Measurements from ENCODE around the gene CCDC61.

CCDC61 gene

GRCh38 chr19:46017874-46018675, 22.8 kb downstream of the CCDC61 start:
- ATAC-seq: no peak
- Mint-ChIP-seq H3K9me3 (no peaks in the 10 kb centered on the region), H3K27me3 (peaks cover 38% of the 10 kb centered on the region), H3K4me1 (peaks cover 33% of the 10 kb centered on the region), H3K27ac (no peak overlapping the region), H3K36me3 (peaks cover 21% of the 10 kb centered on the region), H3K4me3 (no peak overlapping the region)

- Mint-ChIP-seq H3K4me3 (no peak overlapping the region), H3K4me1 (peaks cover 33% of the 10 kb centered on the region), H3K27ac (no peak overlapping the region), H3K9me3 (no peaks in the 10 kb centered on the region), H3K27me3 (peaks cover 45% of the 10 kb centered on the region), H3K36me3 (peaks cover 21% of the 10 kb centered on the region)
- ATAC-seq: no peak
Measured at GRCh38 chr19:46018729-46019251, 23.5 kb downstream of the CCDC61 start.

DNA sequence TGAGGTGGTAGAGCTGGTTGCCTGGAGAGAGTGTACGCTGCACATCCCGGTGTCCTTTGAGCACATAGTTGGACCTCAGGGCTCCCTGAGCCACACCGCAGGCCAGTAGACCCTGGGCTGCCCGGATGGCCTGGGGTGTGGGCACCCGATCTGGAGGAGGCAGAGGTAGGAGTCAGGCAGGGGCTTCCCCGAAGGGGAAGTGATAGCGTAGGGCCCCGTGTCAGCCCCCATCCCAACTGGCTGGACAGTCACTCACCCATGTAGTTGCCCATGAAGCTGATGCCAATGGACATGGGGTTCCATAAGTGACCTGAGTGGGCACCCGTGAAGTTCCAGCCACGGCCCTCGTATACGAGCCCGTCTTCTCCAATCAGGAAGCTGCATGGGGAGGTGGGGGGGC, 24.0 kb downstream of the CCDC61 start:
- ATAC-seq: no peak
- Mint-ChIP-seq H3K9me3 (no peaks in the 10 kb centered on the region), H3K4me1 (peaks cover 33% of the 10 kb centered on the region), H3K27me3 (peaks cover 49% of the 10 kb centered on the region), H3K4me3 (no peak overlapping the region), H3K27ac (no peak overlapping the region), H3K36me3 (peaks cover 21% of the 10 kb centered on the region)

DNA sequence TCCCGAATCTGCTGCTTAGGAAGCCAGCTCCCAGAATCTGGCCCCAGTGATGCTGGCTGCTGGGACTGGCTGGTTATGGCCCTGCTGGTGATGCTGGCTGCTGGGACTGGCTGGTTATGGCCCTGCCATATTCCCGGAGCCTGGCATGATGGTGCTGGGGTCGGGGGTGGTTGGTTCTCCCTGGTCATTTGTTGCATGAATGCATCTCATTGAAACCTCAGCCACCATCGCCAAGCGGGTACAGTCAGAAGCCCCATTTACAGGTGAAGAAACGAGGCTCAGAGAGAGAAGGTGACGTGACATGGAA, 25.5 kb downstream of the CCDC61 start:
- no peak for ATAC-seq
- Mint-ChIP-seq H3K4me3 (no peak overlapping the region), H3K27ac (no peak overlapping the region), H3K27me3 (peaks cover 45% of the 10 kb centered on the region), H3K36me3 (peaks cover 16% of the 10 kb centered on the region), H3K9me3 (no peaks in the 10 kb centered on the region), H3K4me1 (peaks cover 21% of the 10 kb centered on the region)

DNA sequence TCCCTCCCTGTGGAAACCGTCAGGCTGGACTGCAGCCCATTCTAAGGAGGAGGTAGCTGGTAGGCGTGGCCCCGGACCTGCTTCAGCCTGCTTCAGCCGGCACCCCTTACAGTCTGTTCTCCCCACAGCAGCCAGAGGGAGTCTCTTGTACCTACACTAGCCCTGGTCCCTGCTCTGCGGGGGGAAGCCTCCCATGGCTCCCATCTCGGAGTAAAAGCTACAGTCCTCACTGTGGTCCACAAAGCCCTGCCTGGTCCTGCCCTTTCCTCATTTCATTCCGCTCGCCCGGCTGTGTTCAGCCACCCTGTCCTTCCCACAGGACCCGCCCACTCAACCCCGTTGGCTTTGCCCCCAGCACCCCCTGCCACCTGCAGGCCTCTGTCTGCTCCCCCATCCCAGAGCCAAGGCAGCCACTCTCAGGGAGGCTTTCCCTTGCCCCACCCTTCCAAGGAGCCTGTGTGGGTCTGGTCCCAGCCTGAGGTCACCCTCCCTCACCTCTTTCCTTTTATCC, 26.3 kb downstream of the CCDC61 start:
- Mint-ChIP-seq H3K9me3 (peaks cover 4% of the 10 kb centered on the region), H3K27ac (no peak overlapping the region), H3K4me3 (no peak overlapping the region), H3K4me1 (peaks cover 13% of the 10 kb centered on the region), H3K27me3 (peaks cover 45% of the 10 kb centered on the region), H3K36me3 (peaks cover 23% of the 10 kb centered on the region)
- no peak for ATAC-seq

DNA sequence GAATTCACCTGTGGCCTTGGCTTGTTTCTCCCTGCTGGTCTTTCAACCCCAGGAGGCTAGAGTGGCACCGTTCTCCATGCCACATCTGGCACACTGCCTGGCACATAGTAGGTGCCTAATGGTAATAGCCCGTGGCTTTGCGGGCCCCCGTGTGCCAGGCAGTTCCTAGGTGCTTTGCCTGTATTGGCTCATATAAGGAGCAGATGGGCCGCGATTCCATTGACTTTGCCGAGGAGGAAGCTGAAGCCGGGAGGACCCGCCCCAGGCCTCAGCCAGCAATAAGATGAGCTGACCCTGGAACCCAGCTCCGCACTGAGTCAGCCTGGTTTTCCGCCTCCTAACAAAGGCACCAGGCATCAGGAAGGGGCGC, 26.8 kb downstream of the CCDC61 start:
- Mint-ChIP-seq H3K4me3 (no peak overlapping the region), H3K27me3 (peaks cover 48% of the 10 kb centered on the region), H3K27ac (no peak overlapping the region), H3K4me1 (peaks cover 8% of the 10 kb centered on the region), H3K9me3 (peaks cover 4% of the 10 kb centered on the region), H3K36me3 (peaks cover 25% of the 10 kb centered on the region)
- no peak for ATAC-seq

- H3K27me3 Mint-ChIP-seq: peaks cover 49% of the 10 kb centered on the region
- H3K4me3 Mint-ChIP-seq: no peak within 1 kb of the TSS
- peaks cover 25% of the 10 kb centered on the region for H3K36me3 Mint-ChIP-seq
- H3K9me3 Mint-ChIP-seq: peaks cover 4% of the 10 kb centered on the region
- peaks cover 7% of the 10 kb centered on the region for H3K4me1 Mint-ChIP-seq
- no peak within 1 kb of the TSS for H3K27ac Mint-ChIP-seq
- ATAC-seq: no peak
Measured at GRCh38 chr19:46022431-46023310, 27.4 kb downstream of the CCDC61 start, which contains the start of gene PGLYRP1. Gene PGLYRP1 (minus strand): TSS chr19:46023053. CDS start chr19:46023021, 32 bp downstream.

GRCh38 chr19:46023311-46023779, 28.1 kb downstream of the CCDC61 start:
- Mint-ChIP-seq H3K9me3 (peaks cover 4% of the 10 kb centered on the region), H3K4me1 (peaks cover 7% of the 10 kb centered on the region), H3K27ac (no peak overlapping the region), H3K4me3 (no peak overlapping the region), H3K27me3 (peaks cover 49% of the 10 kb centered on the region), H3K36me3 (peaks cover 25% of the 10 kb centered on the region)
- ATAC-seq: no peak

GRCh38 chr19:46025835-46026234, 30.6 kb downstream of the CCDC61 start:
- H3K9me3 Mint-ChIP-seq: peaks cover 4% of the 10 kb centered on the region
- no peak overlapping the region for H3K27ac Mint-ChIP-seq
- H3K36me3 Mint-ChIP-seq: peaks cover 9% of the 10 kb centered on the region
- H3K4me3 Mint-ChIP-seq: no peak overlapping the region
- no peak for ATAC-seq
- H3K4me1 Mint-ChIP-seq: peaks cover 6% of the 10 kb centered on the region
- H3K27me3 Mint-ChIP-seq: peaks cover 59% of the 10 kb centered on the region

GRCh38 chr19:46030812-46031550, 35.7 kb downstream of the CCDC61 start:
- H3K4me1 Mint-ChIP-seq: peaks cover 6% of the 10 kb centered on the region
- no peak overlapping the region for H3K27ac Mint-ChIP-seq
- H3K9me3 Mint-ChIP-seq: peaks cover 3% of the 10 kb centered on the region
- H3K36me3 Mint-ChIP-seq: peaks cover 8% of the 10 kb centered on the region
- ATAC-seq: no peak
- peaks cover 42% of the 10 kb centered on the region for H3K27me3 Mint-ChIP-seq
- no peak overlapping the region for H3K4me3 Mint-ChIP-seq

GRCh38 chr19:46031781-46032596, 36.7 kb downstream of the CCDC61 start:
- H3K4me3 Mint-ChIP-seq: no peak overlapping the region
- H3K27ac Mint-ChIP-seq: no peak overlapping the region
- no peak for ATAC-seq
- no peaks in the 10 kb centered on the region for H3K36me3 Mint-ChIP-seq
- peaks cover 39% of the 10 kb centered on the region for H3K27me3 Mint-ChIP-seq
- H3K9me3 Mint-ChIP-seq: no peaks in the 10 kb centered on the region
- H3K4me1 Mint-ChIP-seq: peaks cover 6% of the 10 kb centered on the region

DNA sequence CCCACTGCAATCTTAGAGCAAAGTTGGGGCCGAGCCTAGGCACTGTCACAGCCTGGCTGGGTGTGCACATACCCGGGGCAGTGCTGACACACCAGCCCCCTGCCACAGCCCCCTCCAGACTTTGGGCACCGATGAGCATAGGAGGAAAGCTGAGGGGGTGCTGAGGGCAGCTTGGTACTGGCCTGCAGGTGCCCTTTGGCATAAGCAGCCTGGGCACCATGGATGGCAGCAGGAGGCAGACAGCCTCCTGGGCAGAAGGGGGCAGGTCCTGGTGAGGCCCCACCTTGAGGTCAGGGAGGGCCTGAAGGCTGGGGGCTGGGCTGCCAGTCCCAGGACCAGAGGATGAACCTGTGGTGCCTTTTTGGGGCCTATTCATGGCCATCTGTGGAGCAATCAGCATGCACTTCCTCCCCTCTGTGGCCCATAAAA, 37.3 kb downstream of the CCDC61 start:
- Mint-ChIP-seq H3K4me1 (peaks cover 6% of the 10 kb centered on the region), H3K36me3 (no peaks in the 10 kb centered on the region), H3K4me3 (no peak overlapping the region), H3K27me3 (peaks cover 42% of the 10 kb centered on the region), H3K9me3 (no peaks in the 10 kb centered on the region), H3K27ac (no peak overlapping the region)
- no peak for ATAC-seq

GRCh38 chr19:46033401-46033800, 38.1 kb downstream of the CCDC61 start:
- H3K4me3 Mint-ChIP-seq: no peak overlapping the region
- H3K9me3 Mint-ChIP-seq: no peaks in the 10 kb centered on the region
- H3K36me3 Mint-ChIP-seq: no peaks in the 10 kb centered on the region
- no peak for ATAC-seq
- no peak overlapping the region for H3K27ac Mint-ChIP-seq
- peaks cover 42% of the 10 kb centered on the region for H3K27me3 Mint-ChIP-seq
- peaks cover 6% of the 10 kb centered on the region for H3K4me1 Mint-ChIP-seq

DNA sequence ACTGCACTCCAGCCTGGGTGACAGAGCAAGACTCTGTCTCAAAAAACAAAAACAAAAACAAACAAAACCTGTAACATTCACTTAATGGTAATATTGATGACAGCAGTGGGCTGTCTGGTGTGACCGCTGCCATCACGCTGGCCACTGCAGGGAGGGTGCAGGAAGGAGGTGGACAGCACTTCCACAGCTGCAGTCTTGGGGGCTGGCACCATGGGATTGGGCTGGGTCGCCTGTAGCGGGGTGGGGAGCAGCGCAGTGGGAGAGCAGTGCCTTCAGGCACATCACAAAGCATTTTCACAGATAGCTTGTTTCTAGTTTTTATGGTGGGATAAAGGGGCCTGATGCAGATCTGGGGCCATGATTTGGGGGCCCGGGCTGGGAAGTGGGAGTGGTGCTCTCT, 40.3 kb downstream of the CCDC61 start:
- H3K36me3 Mint-ChIP-seq: no peaks in the 10 kb centered on the region
- no peak for ATAC-seq
- no peaks in the 10 kb centered on the region for H3K9me3 Mint-ChIP-seq
- no peak overlapping the region for H3K27ac Mint-ChIP-seq
- H3K4me1 Mint-ChIP-seq: no peaks in the 10 kb centered on the region
- peaks cover 44% of the 10 kb centered on the region for H3K27me3 Mint-ChIP-seq
- no peak overlapping the region for H3K4me3 Mint-ChIP-seq

Data from stimulated activated memory B cell treated with anti-CD40 and anti-IgM and Interleukin-4, amounts not matched to agents 10 μg/mL and 1 μg/mL and 100 μg/mL, for 72 hours (primary cell).